ENCODE data around the gene DDX56. TPM values are rescaled to one million over a fixed set of nuclear protein-coding genes. Genes with fewer than 3 reads are reported as not detected.
A peak's percentile ranks its signal among the peaks of the same experiment; 100 is the strongest.
"Not testable (repeated sequence)": the region's sequence is repeated elsewhere in the genome, so short reads cannot be mapped to it uniquely, and the experiment has no call there.

The DDX56 gene
- total and polyA plus RNA-seq, 2 of the 13 experiments (the other 11 are each of a cell fraction or from before 2014, with no cell fraction given): 82.6 to 120 TPM

DNA sequence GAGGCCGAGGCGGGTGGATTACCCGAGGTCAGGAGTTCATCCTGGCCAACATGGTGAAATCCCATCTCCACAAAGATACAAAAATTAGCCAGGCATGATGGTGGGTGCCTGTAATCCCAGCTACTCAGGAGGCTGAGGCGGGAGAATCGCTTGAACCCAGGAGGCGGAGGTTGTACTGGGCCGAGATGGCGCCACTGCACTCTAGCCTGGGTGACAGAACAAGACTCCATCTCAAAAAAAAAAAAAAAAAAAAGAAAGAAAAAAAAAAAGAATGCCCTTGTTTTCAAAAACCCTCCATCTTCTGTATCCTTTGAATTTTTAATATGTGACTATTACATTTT lies 11.1 kb downstream of the DDX56 start:
- H3K9me3 ChIP-seq (ENCODE audit: low read length); H3K9ac ChIP-seq (ENCODE audit: insufficient read depth, low read depth, low read length); H3K4me3 ChIP-seq (replicated peaks in 1 of 3; ENCODE audit: insufficient read depth in 1 of 3, low read depth in 2 of 3, low read length in 3 of 3); BruUV-seq (replicated peaks); CTCF ChIA-PET (ENCODE audit: low intra/inter-chr PET ratio, low total read pairs); DNase-seq (ENCODE audit: low spot score); intact Hi-C loops (cut with micrococcal nuclease; ENCODE audit: unreplicated experiment); H2AFZ ChIP-seq (ENCODE audit: low read length); in situ Hi-C loops (cut with HindIII; ENCODE audit: extremely low pct_ligation_motif_present, low pct_unique_long_range_greater_than_20kb); H4K20me1 ChIP-seq (ENCODE audit: insufficient read depth, low read length); ATAC-seq; H3K27me3 ChIP-seq (ENCODE audit: control insufficient read depth in 1 of 2, insufficient read depth in 2 of 2, low read length in 2 of 2); H3K79me2 ChIP-seq (ENCODE audit: insufficient read depth, low read length); FAIRE-seq; TF ChIP-seq ZBTB40 (IDR thresholded peaks at IDR 0.05): not testable (repeated sequence)
- POLR2A ChIA-PET: interaction anchor here (0.8 to 3.7 kb wide), 12 partner anchors 8 to 321 kb away, joined by 3 to 27 read pairs (median 4); partner anchors contain the start of genes DDX56, NPC1L1, NUDCD3 and OGDH
- WGBS (ENCODE audit: low lambda C conversion rate): 56% methylated on average over 8 of the region's 8 CpGs
- Histone ChIP-seq H3K27ac (ENCODE audit: extremely low read length, insufficient read depth, low read length) (peak overlapping the region; percentile 49), H3K36me3 (replicated peaks in 1 of 2; ENCODE audit: control insufficient read depth in 1 of 2, insufficient read depth in 2 of 2, low read length in 2 of 2) (peaks cover 12 to 29% of the 10 kb centered on the region in 2 experiments), H3K4me2 (ENCODE audit: low read depth, low read length) (0 out of 2 replicates have a peak overlapping the region, but pooled peaks have one; percentile 18), H3K4me1 (ENCODE audit: insufficient read depth, low read length) (peaks cover 40% of the 10 kb centered on the region)
- TF ChIP-seq RXRB (CRISPR knock-in tag; IDR thresholded peaks at IDR 0.05; ENCODE audit: borderline replicate concordance) (0 out of 2 replicates have a peak, but pooled peaks have one; percentile 8), KLF6 (CRISPR knock-in tag; IDR thresholded peaks at IDR 0.05) (0 out of 2 replicates have a peak, but pooled peaks have one; percentile 7), CBX1 (IDR thresholded peaks at IDR 0.05; ENCODE audit: low read depth) (peak; percentile 17), ZBTB40 (CRISPR knock-in tag; IDR thresholded peaks at IDR 0.05) (0 out of 2 replicates have a peak, but pooled peaks have one; percentile 22), ZNF501 (CRISPR knock-in tag; IDR thresholded peaks at IDR 0.05) (0 out of 2 replicates have a peak, but pooled peaks have one; percentile 13), ZSCAN31 (CRISPR knock-in tag; IDR thresholded peaks at IDR 0.05; ENCODE audit: low read depth) (0 out of 2 replicates have a peak, but pooled peaks have one; percentile 25), CCDC6 (CRISPR knock-in tag; IDR thresholded peaks at IDR 0.05) (peak; percentile 70; the same call in 1 of the 2 replicates)
- TF ChIP-seq, protein P1, sequence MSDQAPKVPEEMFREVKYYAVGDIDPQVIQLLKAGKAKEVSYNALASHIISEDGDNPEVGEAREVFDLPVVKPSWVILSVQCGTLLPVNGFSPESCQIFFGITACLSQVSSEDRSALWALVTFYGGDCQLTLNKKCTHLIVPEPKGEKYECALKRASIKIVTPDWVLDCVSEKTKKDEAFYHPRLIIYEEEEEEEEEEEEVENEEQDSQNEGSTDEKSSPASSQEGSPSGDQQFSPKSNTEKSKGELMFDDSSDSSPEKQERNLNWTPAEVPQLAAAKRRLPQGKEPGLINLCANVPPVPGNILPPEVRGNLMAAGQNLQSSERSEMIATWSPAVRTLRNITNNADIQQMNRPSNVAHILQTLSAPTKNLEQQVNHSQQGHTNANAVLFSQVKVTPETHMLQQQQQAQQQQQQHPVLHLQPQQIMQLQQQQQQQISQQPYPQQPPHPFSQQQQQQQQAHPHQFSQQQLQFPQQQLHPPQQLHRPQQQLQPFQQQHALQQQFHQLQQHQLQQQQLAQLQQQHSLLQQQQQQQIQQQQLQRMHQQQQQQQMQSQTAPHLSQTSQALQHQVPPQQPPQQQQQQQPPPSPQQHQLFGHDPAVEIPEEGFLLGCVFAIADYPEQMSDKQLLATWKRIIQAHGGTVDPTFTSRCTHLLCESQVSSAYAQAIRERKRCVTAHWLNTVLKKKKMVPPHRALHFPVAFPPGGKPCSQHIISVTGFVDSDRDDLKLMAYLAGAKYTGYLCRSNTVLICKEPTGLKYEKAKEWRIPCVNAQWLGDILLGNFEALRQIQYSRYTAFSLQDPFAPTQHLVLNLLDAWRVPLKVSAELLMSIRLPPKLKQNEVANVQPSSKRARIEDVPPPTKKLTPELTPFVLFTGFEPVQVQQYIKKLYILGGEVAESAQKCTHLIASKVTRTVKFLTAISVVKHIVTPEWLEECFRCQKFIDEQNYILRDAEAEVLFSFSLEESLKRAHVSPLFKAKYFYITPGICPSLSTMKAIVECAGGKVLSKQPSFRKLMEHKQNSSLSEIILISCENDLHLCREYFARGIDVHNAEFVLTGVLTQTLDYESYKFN (CRISPR knock-in tag; conservative IDR thresholded peaks at IDR 0.05): peak; percentile 3; the same call in 1 of the 2 replicates

Measured in HepG2 (cell line).